Stimulated activated naive B cell treated with anti-CD40 and anti-IgM and Interleukin-4, amounts not matched to agents 10 μg/mL and 1 μg/mL and 100 μg/mL, for 72 hours (primary cell): ENCODE results near the gene ATP8B2.
A peak's percentile ranks its signal among the peaks of the same experiment; 100 is the strongest.
"Not testable (repeated sequence)": the region's sequence is repeated elsewhere in the genome, so short reads cannot be mapped to it uniquely, and the experiment has no call there.

ENCODE experiments used
- ATAC-seq, 2 donors: fragments of 150-1000 bp; cut with Tn5 transposase; replicated peaks; 2 replicates each; pipeline ENCODE4 v1.10.0; 2021; ENCODE audit warnings: moderate library complexity in 1 of 2
- DNase-seq: peaks from one replicate; pipeline ENCODE4 v3.0.0; 2021
- H3K27ac Mint-ChIP-seq: one replicate; pipeline ENCODE4 v1.8.0; 2022; ENCODE audit warnings: mild to moderate bottlenecking, mixed read lengths
- H3K27me3 Mint-ChIP-seq, 2 donors: one replicate each; pipeline ENCODE4 v1.8.0; 2022; ENCODE audit warnings: mixed read lengths in 2 of 2
- H3K36me3 Mint-ChIP-seq, 2 donors: one replicate each; pipeline ENCODE4 v1.8.0; 2022; ENCODE audit warnings: mixed read lengths in 2 of 2, mild to moderate bottlenecking in 1 of 2
- H3K4me1 Mint-ChIP-seq, 2 donors: one replicate each; pipeline ENCODE4 v1.8.0; 2022; ENCODE audit warnings: mixed read lengths in 2 of 2, mild to moderate bottlenecking in 1 of 2
- H3K4me3 Mint-ChIP-seq, 2 donors: one replicate each; pipeline ENCODE4 v1.8.0; 2022; ENCODE audit warnings: mild to moderate bottlenecking in 2 of 2, mixed read lengths in 2 of 2, moderate library complexity in 1 of 2
- H3K9me3 Mint-ChIP-seq, 2 donors: one replicate each; pipeline ENCODE4 v1.8.0; 2022; ENCODE audit warnings: mixed read lengths in 2 of 2, mild to moderate bottlenecking in 1 of 2

ATP8B2 gene

DNA sequence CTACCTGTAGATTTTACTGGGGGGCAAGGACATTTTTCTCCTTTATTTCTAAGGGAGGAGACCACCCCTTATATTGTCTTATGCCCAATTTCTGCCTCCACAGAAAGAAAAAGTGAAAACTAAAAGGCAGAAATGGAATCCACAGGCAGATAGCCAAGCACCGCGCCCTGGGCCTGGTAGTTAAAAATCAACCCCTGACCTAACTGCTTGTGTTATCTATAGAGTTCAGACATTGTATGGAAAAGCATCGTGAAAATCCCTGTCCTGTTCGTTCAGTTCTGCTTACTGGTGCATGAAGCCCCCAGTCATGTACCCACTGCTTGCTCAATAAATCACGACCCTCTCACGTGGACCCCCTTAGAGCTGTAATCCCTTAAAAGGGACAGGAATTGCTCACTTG is 46.1 kb downstream of the ATP8B2 start:
- Mint-ChIP-seq H3K36me3 (no peaks in the 10 kb centered on the region), H3K4me1 (peaks cover 0 to 1% of the 10 kb centered on the region in 2 donors), H3K27ac (no peak overlapping the region), H3K27me3 (peaks cover 5 to 9% of the 10 kb centered on the region in 2 donors), H3K4me3 (no peak overlapping the region), H3K9me3 (no peaks in the 10 kb centered on the region)
- DNase-seq = no peak
- ATAC-seq = no peak

DNA sequence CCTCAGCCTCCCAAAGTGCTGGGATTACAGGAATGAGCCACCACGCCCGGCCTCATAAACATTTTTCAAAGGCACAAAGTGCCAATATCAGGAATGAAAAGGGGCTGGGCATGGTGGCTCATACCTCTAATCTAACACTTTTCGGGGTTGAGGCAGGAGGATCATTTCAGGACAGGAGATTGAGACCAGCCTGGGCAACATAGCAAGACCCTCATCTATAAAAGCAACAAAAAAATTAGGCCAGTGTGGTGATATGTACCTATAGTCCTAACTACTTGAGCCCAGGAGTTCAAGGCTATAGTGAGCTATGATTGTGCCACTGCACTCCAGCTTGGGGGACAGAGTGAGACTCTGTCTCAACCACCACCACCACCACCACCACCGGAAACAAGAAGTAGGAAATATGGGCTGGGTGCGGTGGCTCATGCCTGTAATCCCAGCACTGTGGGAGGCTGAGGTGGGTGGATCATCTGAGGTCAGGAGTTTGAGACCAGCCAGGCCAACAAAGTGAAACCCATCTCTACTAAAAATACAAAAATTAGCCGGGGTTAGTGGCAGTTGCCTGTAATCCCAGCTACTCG is 48.5 kb downstream of the ATP8B2 start:
- DNase-seq, H3K27ac Mint-ChIP-seq, H3K4me3 Mint-ChIP-seq, H3K9me3 Mint-ChIP-seq, H3K4me1 Mint-ChIP-seq, H3K36me3 Mint-ChIP-seq, H3K27me3 Mint-ChIP-seq: not testable (repeated sequence)
- ATAC-seq = peak in 1 of 2 donors; percentile 27

DNA sequence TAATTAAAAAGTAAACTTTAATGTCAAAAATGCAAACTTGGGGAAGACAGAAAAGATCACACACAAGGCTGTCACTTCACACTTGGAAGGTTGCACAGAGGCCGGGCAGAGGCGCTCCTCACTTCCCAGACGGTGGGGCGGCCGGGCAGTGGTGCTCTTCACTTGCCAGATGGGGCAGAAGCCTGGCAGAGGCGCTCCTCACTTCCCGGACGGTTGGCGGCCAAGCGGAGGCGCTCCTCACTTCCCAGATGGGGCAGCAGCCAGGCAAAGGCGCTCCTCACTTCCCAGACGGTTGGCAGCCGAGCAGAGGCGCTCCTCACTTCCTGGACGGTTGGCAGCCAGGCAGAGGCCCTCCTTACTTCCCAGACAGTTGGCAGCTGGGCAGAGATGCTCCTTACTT is 54.0 kb downstream of the ATP8B2 start:
- Mint-ChIP-seq H3K27me3 (peaks cover 0 to 3% of the 10 kb centered on the region in 2 donors), H3K4me1 (no peaks in the 10 kb centered on the region), H3K27ac (no peak overlapping the region), H3K36me3 (no peaks in the 10 kb centered on the region), H3K4me3 (no peak overlapping the region), H3K9me3 (no peaks in the 10 kb centered on the region)
- no peak for ATAC-seq
- DNase-seq = no peak

DNA sequence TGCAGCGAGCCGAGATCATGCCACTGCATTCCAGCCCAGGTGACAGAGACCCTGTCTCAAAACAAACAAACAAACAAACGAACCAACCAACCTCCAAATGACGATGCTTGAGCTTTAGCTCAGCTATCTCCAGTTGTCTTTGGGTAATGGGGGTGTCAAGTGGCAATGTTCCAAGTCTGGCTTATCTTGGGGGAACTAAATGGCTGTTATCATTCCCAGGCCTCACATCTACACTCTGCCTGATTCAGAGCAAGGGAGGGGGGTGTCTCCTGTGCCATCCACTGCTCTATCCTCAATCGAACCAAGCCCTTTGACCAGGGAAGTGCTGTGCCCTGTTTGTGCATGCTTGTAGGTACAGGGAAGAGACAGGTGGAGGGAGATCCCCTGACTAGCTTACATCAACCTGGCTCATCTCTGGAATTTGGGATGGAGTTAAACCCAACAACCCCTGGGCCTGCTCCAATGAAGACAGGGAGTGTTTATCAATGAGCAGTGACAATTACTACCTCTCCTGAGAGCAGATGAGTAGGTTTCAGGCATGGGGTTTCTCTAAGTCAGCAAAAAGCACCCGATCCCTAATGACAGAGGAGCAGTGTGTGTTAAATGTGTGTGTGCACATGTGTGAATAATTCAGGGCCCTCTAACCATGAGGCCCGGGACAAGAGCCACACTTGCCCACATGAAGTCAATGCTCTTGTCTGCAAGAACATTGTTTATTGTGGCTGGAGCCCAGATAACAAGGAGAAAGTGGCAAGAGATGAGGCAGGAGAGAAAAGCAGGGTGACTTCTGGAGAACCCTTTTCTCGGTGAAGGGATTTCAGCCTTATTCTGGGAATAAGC is 59.5 kb downstream of the ATP8B2 start:
- Mint-ChIP-seq H3K27me3 (no peaks in the 10 kb centered on the region), H3K9me3 (peaks cover 0 to 3% of the 10 kb centered on the region in 2 donors), H3K4me1 (peaks cover 13 to 20% of the 10 kb centered on the region in 2 donors), H3K27ac (no peak overlapping the region), H3K36me3 (peaks cover 0 to 3% of the 10 kb centered on the region in 2 donors), H3K4me3 (no peak overlapping the region)
- DNase-seq (no peak), ATAC-seq (no peak)

DNA sequence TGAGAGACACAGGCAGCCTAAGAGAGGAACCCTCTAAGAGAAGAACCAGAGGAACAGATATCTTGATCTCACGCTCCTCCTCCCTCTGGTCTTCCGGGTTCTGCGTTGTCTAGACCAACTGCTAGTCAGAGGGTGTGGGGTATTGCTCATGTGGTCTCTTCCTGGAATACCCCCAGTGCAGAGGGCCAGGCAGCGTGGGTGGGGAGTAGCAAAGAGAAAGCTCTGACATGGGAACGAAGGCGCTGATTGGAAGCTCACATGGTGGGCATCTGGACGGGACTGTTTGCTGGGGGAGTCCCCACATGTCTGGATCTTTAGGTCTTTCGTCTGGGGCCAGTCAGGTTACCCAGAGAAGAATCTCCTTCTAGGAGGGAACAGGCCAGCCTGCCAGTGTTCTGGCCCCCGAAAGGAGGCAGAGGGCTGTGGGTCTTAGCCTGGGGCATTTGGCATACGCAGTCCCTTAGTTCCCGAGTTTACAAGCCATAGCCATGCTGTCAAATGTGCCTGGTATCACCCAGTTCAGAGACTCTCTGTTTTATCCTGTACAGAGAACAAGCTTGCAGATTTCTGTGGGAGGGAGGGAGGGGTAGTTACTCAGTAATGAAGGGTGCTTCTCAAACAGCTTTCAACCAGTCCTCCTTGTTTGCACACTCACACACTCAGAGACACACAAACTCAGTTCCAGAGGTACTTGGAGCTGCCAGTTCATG is 61.5 kb downstream of the ATP8B2 start:
- peak; percentile 57 for DNase-seq
- peaks cover 0 to 5% of the 10 kb centered on the region in 2 donors for H3K27me3 Mint-ChIP-seq
- peak; percentile 67 to 95 for ATAC-seq
- H3K27ac Mint-ChIP-seq = peak overlapping the region; percentile 89
- H3K4me1 Mint-ChIP-seq = peaks cover 13 to 20% of the 10 kb centered on the region in 2 donors
- peak overlapping the region in 1 of 2 donors; percentile 58 for H3K4me3 Mint-ChIP-seq
- peaks cover 0 to 3% of the 10 kb centered on the region in 2 donors for H3K36me3 Mint-ChIP-seq
- peaks cover 0 to 3% of the 10 kb centered on the region in 2 donors for H3K9me3 Mint-ChIP-seq

DNA sequence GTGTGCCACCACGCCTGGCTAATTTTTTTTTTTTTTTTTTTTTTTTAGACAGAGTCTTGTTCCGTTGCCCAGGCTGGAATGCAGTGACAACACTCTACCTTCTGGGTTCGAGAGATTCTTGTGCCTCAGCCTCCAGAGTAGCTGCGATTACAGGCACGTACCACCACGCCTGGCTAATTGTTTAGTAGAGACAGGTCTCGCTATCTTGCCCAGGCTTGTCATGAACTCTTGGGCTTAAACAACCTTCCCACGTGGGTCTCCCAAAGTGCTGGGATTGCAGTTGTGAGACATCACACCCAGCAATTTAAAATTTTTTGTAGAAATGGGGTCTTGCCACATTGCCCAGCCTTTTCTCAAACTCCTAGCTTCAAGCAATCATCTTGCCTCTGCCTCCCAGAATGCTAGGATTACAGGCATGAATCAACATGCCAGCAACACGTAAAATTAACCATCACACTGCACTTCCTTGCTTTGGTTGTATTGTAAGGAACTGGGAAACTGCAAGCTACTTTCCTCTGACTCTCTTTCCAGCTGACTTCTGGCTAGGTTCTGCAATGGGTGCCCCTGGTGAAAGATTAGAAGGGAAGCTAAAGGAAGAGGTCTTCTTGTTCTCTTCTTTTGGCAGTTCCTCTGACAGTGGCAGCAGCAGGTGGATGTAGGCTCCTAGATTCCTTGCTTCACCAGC is 65.9 kb downstream of the ATP8B2 start:
- Mint-ChIP-seq H3K27ac (no peak overlapping the region), H3K4me1 (peaks cover 6% of the 10 kb centered on the region in 2 donors), H3K9me3 (no peaks in the 10 kb centered on the region), H3K4me3 (no peak overlapping the region), H3K36me3 (no peaks in the 10 kb centered on the region), H3K27me3 (peaks cover 2 to 18% of the 10 kb centered on the region in 2 donors)
- ATAC-seq = no peak
- DNase-seq = no peak

DNA sequence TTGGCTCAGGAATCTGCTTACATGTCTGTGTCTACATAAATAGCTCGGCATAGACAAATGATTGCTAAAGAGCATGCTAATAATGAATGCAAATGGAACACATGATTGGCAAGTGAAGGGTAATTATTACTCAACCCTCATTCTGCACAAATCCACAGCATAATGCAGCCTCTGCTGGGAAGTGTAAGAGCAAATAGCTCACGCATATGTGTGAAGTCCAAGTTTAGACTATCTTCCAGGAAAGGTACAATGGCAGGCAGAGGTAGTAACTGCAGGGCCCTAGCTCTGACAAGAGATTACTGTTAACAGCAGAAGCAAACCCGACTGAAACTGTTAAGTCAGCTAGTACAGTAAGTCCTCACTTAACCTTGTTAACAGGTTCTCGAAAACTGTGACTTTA is 72.8 kb downstream of the ATP8B2 start:
- ATAC-seq (no peak), DNase-seq (no peak)
- H3K9me3 Mint-ChIP-seq = no peaks in the 10 kb centered on the region
- no peaks in the 10 kb centered on the region for H3K36me3 Mint-ChIP-seq
- H3K27ac Mint-ChIP-seq = no peak overlapping the region
- H3K4me3 Mint-ChIP-seq = no peak overlapping the region
- H3K4me1 Mint-ChIP-seq = peaks cover under 1 to 4% of the 10 kb centered on the region in 2 donors
- H3K27me3 Mint-ChIP-seq = peaks cover 6 to 21% of the 10 kb centered on the region in 2 donors

DNA sequence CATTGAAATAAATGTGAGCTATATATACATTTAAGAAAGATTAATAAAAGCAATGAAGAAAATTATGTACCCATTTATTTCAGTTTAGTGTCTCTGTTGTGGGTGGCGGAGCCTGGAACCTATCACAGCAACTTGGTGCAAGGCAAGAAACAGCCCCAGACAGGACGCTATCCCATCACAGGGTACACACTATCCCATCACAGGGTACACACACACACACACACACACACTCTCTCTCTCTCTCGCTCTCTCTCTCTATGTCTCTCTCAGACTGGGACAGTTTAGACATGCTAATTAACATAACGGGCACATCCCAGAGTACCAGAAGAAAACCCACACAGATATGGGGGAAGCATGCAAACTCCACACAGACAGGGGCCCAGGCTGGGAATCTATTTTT is 73.4 kb downstream of the ATP8B2 start:
- Mint-ChIP-seq H3K27me3 (peaks cover 6 to 22% of the 10 kb centered on the region in 2 donors), H3K9me3 (no peaks in the 10 kb centered on the region), H3K36me3 (no peaks in the 10 kb centered on the region), H3K4me3 (no peak overlapping the region), H3K4me1 (peaks cover 6 to 9% of the 10 kb centered on the region in 2 donors), H3K27ac (no peak overlapping the region)
- ATAC-seq (no peak), DNase-seq (no peak)

DNA sequence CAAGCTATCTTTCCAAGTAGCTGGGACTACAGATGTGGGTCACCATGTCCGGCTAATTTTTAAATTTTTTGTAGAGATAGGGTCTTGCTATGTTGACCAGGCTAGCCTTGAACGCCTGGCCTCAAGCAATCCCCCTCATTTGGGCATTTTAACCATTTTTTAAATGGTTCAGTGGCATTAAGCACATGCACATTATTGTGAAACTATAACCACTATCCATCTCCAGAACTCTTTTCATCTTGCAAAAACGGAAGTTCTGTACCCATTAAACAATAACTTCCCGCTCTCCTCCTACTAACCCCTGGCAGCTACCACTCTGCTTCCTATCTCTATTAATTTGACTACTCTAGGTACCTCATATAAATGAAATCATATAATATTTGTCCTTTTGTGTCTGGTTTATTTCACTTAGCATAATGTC is 75.1 kb downstream of the ATP8B2 start:
- no peaks in the 10 kb centered on the region for H3K36me3 Mint-ChIP-seq
- no peak overlapping the region for H3K27ac Mint-ChIP-seq
- peaks cover 6 to 19% of the 10 kb centered on the region in 2 donors for H3K27me3 Mint-ChIP-seq
- no peaks in the 10 kb centered on the region for H3K9me3 Mint-ChIP-seq
- peaks cover 14 to 25% of the 10 kb centered on the region in 2 donors for H3K4me1 Mint-ChIP-seq
- H3K4me3 Mint-ChIP-seq = no peak overlapping the region
- no peak for DNase-seq
- ATAC-seq = no peak
